CD4-positive, alpha-beta memory T cell (primary cell): ENCODE measurements around the gene DBT. TPM values are rescaled to one million over a fixed set of nuclear protein-coding genes. Genes with fewer than 3 reads are reported as not detected.
"Not testable (repeated sequence)": the region's sequence is repeated elsewhere in the genome, so short reads cannot be mapped to it uniquely, and the experiment has no call there.

Experiments used
- CTCF ChIA-PET: fragments of 350-600 bp; sonication (Branson Sonifier 250); formaldehyde crosslinking; loops from one replicate; lab custom pipeline; 2021; ENCODE audit warnings: inconsistent platforms; ENCODE audit not compliant: partially characterized antibody; lab: Charles Lee
- POLR2A ChIA-PET: fragments of 350-600 bp; sonication (Branson Sonifier 250); formaldehyde crosslinking; loops from one replicate; lab custom pipeline; 2021; ENCODE audit not compliant: partially characterized antibody; lab: Charles Lee
- DNase-seq, 5 donors: peaks; one replicate each; pipeline versions ENCODE4 v3.0.0 to v3.0.0-alpha.2; 2020 to 2022; ENCODE audit warnings: mixed read lengths in 1 of 5
- H3K27ac ChIP-seq: one replicate; pipeline ENCODE4 v1.7.0; 2013; ENCODE audit warnings: low read depth, low read length
- H3K27me3 ChIP-seq: 2 replicates; pipeline ENCODE4 v1.7.0; 2013; ENCODE audit warnings: mild to moderate bottlenecking, low read length, moderate library complexity; ENCODE audit not compliant: insufficient read depth
- H3K36me3 ChIP-seq: 2 replicates; pipeline ENCODE4 v1.7.0; 2013; ENCODE audit warnings: mild to moderate bottlenecking, low read length, moderate library complexity; ENCODE audit not compliant: insufficient read depth
- H3K4me1 ChIP-seq: 2 replicates; pipeline ENCODE4 v1.7.0; 2013; ENCODE audit warnings: mild to moderate bottlenecking, low read length, moderate library complexity; ENCODE audit not compliant: insufficient read depth
- H3K4me3 ChIP-seq, 2 donors: one replicate each; pipeline ENCODE4 v1.7.0; 2013; ENCODE audit warnings: low read length in 2 of 2, mild to moderate bottlenecking in 1 of 2
- H3K9me3 ChIP-seq, 2 donors: one replicate each; pipeline ENCODE4 v1.7.0; 2013; ENCODE audit warnings: low read length in 2 of 2, control low read depth in 1 of 2; ENCODE audit not compliant: control insufficient read depth in 1 of 2
- H3K27ac Mint-ChIP-seq, 7 donors: one replicate each; pipeline ENCODE4 v1.8.0; 2020 to 2021; ENCODE audit warnings: mixed read lengths in 7 of 7, mild to moderate bottlenecking in 6 of 7, inconsistent platforms in 3 of 7, moderate library complexity in 3 of 7
- H3K27me3 Mint-ChIP-seq, 2 donors: one replicate each; pipeline ENCODE4 v1.8.0; 2020 to 2021; ENCODE audit warnings: mixed read lengths in 2 of 2
- H3K36me3 Mint-ChIP-seq, 2 donors: one replicate each; pipeline ENCODE4 v1.8.0; 2020 to 2021; ENCODE audit warnings: mixed read lengths in 2 of 2, inconsistent platforms in 1 of 2, mild to moderate bottlenecking in 1 of 2
- H3K4me1 Mint-ChIP-seq, 4 donors: one replicate each; pipeline ENCODE4 v1.8.0; 2020 to 2021; ENCODE audit warnings: mixed read lengths in 4 of 4, mild to moderate bottlenecking in 1 of 4
- H3K4me3 Mint-ChIP-seq, 8 donors: one replicate each; pipeline ENCODE4 v1.8.0; 2020 to 2021; ENCODE audit warnings: mixed read lengths in 8 of 8, mild to moderate bottlenecking in 7 of 8, moderate library complexity in 6 of 8, inconsistent platforms in 3 of 8
- H3K9me3 Mint-ChIP-seq, 8 donors: one replicate each; pipeline ENCODE4 v1.8.0; 2020 to 2021; ENCODE audit warnings: mixed read lengths in 8 of 8, mild to moderate bottlenecking in 5 of 8, inconsistent platforms in 3 of 8, moderate library complexity in 1 of 8
- intact Hi-C: fragments of 100-400 bp; cut with micrococcal nuclease; formaldehyde crosslinking; loops from one replicate; pipeline ENCODE4 v1.15.1; 2023
- polyA plus RNA-seq, 2 donors: library from polyadenylated mRNA; unstranded; fragments of 300-500 nt; fragmentation: Illumina TruSeq; gene quantifications; one replicate each; pipeline ENCODE4 v1.2.3, GENCODE V29; 2021
- total RNA-seq, 2 experiments: library from RNA; stranded (reverse); gene quantifications; one replicate each; pipeline ENCODE4 v1.2.3, GENCODE V29; 2021

The DBT gene
- total and polyA plus RNA-seq, 4 experiments from 2014 or later = 2.1 to 16.8 (median 11.3) TPM

DNA sequence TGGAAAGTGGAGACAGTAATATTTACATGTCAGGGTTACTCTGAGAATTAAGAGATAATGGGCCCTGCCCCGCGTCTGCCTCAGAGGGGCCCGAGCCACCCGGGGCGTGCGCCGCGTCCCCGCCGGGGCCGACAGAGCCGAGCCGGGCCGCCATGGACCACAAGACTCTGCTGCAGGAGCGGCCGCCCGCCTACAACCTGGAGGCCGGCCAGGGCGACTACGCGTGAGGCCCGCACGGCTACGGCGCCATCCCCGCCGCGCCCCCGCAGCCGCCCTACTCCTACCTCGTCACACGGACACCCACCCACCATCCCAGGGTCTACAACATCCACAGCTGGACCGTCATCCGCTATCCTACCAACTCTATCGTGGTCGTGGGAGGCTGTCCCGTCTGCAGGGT, 36.5 kb downstream of the DBT start:
- CTCF ChIA-PET = no interaction called here

GRCh38 chr1:100206301-100206700, 43.3 kb downstream of the DBT start:
- H3K27ac ChIP-seq = no peak overlapping the region
- no peak overlapping the region for H3K4me3 ChIP-seq
- peaks cover 0 to 11% (median 6%) of the 10 kb centered on the region in 8 donors for H3K9me3 Mint-ChIP-seq
- intact Hi-C loops = no loop called here
- no peaks in the 10 kb centered on the region for H3K27me3 ChIP-seq
- H3K4me1 Mint-ChIP-seq = peaks cover 0 to 7% (median 4%) of the 10 kb centered on the region in 4 donors
- POLR2A ChIA-PET = interaction anchor here (0.7 kb wide), 1 partner anchor 44 kb away, joined by 3 read pairs; no protein-coding TSS in a partner anchor
- CTCF ChIA-PET = no interaction called here
- no peaks in the 10 kb centered on the region for H3K4me1 ChIP-seq
- H3K36me3 Mint-ChIP-seq = peaks cover 61 to 68% of the 10 kb centered on the region in 2 donors
- H3K36me3 ChIP-seq = peaks cover 5% of the 10 kb centered on the region
- H3K27me3 Mint-ChIP-seq = no peaks in the 10 kb centered on the region
- H3K9me3 ChIP-seq = no peaks in the 10 kb centered on the region
- H3K27ac Mint-ChIP-seq = no peak overlapping the region
- DNase-seq = no peak
- no peak overlapping the region for H3K4me3 Mint-ChIP-seq

More for the DNA sequence above, 36.5 kb downstream of the DBT start:
- Histone ChIP-seq H3K4me1 (no peaks in the 10 kb centered on the region), H3K4me3 (no peak overlapping the region), H3K36me3 (peaks cover 31% of the 10 kb centered on the region), H3K27ac (no peak overlapping the region), H3K9me3 (no peaks in the 10 kb centered on the region), H3K27me3 (no peaks in the 10 kb centered on the region)
- Mint-ChIP-seq H3K4me3 (no peak overlapping the region), H3K4me1 (peaks cover 0 to 3% (median under 1%) of the 10 kb centered on the region in 4 donors), H3K9me3 (no peaks in the 10 kb centered on the region), H3K36me3 (peaks cover 48 to 55% of the 10 kb centered on the region in 2 donors), H3K27me3 (no peaks in the 10 kb centered on the region), H3K27ac (no peak overlapping the region)
- POLR2A ChIA-PET = no interaction called here
- DNase-seq = no peak
- intact Hi-C loops = no loop called here

- H3K27me3 ChIP-seq, H3K36me3 ChIP-seq, H3K9me3 ChIP-seq, CTCF ChIA-PET, H3K27ac Mint-ChIP-seq, H3K27me3 Mint-ChIP-seq, DNase-seq, H3K4me1 ChIP-seq, H3K4me1 Mint-ChIP-seq, intact Hi-C loops, POLR2A ChIA-PET, H3K27ac ChIP-seq, H3K4me3 Mint-ChIP-seq, H3K4me3 ChIP-seq: not testable (repeated sequence)
- H3K36me3 Mint-ChIP-seq = peaks cover 63 to 69% of the 10 kb centered on the region in 2 donors
- H3K9me3 Mint-ChIP-seq = peaks cover 0 to 11% (median 6%) of the 10 kb centered on the region in 8 donors
Measured at GRCh38 chr1:100205593-100205992, 44.0 kb downstream of the DBT start.

DNA sequence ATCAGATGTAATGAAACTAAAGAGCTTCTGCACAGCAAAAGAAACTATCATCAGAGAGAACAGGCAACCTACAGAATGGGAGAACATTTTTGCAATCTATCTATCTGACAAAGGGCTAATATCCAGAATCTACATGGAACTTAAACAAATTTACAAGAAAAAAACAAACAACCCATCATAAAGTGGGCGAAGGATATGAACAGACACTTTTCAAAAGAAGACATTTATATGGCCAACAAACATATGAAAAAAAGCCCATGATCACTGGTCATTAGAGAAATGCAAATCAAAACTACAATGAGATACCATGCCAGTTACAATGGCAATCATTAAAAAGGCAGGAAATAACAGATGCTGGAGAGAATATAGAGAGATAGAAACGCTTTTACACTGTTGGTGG, 44.5 kb downstream of the DBT start:
- H3K27me3 Mint-ChIP-seq, H3K4me1 Mint-ChIP-seq, H3K36me3 ChIP-seq, H3K27me3 ChIP-seq, DNase-seq, H3K9me3 ChIP-seq, POLR2A ChIA-PET, H3K27ac ChIP-seq, CTCF ChIA-PET, H3K27ac Mint-ChIP-seq, H3K4me1 ChIP-seq, intact Hi-C loops, H3K4me3 Mint-ChIP-seq, H3K4me3 ChIP-seq: not testable (repeated sequence)
- H3K9me3 Mint-ChIP-seq = peaks cover 0 to 11% (median 6%) of the 10 kb centered on the region in 8 donors
- H3K36me3 Mint-ChIP-seq = peaks cover 65 to 68% of the 10 kb centered on the region in 2 donors

DNA sequence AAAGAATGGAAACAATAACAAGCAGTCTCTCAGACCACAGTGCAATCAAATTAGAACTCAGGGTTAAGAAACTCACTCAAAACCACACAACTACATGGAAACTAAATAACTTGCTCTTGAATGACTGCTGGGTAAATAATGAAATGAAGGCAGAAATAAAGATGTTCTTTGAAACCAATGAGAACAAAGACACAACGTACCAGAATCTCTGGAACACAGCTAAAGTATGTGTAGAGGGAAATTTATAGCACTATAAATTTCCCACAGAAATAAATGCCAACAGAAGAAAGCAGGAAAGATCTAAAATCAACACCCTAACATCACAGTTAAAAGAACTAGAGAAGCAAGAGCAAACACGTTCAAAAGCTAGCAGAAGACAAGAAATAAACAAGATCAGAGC, 46.9 kb downstream of the DBT start:
- H3K9me3 ChIP-seq, H3K4me3 Mint-ChIP-seq, DNase-seq, H3K27ac Mint-ChIP-seq, POLR2A ChIA-PET, H3K4me1 Mint-ChIP-seq, H3K27me3 Mint-ChIP-seq, CTCF ChIA-PET, H3K4me3 ChIP-seq, H3K27ac ChIP-seq, H3K4me1 ChIP-seq, intact Hi-C loops, H3K27me3 ChIP-seq: not testable (repeated sequence)
- Mint-ChIP-seq H3K9me3 (peaks cover 0 to 11% (median 6%) of the 10 kb centered on the region in 8 donors), H3K36me3 (peaks cover 69 to 75% of the 10 kb centered on the region in 2 donors)
- H3K36me3 ChIP-seq = peaks cover 15% of the 10 kb centered on the region

- H3K27me3 Mint-ChIP-seq, H3K9me3 Mint-ChIP-seq, H3K4me1 ChIP-seq, H3K27ac ChIP-seq, H3K4me1 Mint-ChIP-seq, H3K27ac Mint-ChIP-seq, H3K4me3 ChIP-seq, intact Hi-C loops, H3K27me3 ChIP-seq, H3K4me3 Mint-ChIP-seq, CTCF ChIA-PET, H3K9me3 ChIP-seq, DNase-seq, POLR2A ChIA-PET: not testable (repeated sequence)
- H3K36me3 Mint-ChIP-seq = peaks cover 78 to 82% of the 10 kb centered on the region in 2 donors
- peaks cover 25% of the 10 kb centered on the region for H3K36me3 ChIP-seq
Measured at GRCh38 chr1:100200060-100200459, 49.6 kb downstream of the DBT start.

- no peak for DNase-seq
- H3K27ac Mint-ChIP-seq = no peak overlapping the region
- H3K27me3 Mint-ChIP-seq = no peaks in the 10 kb centered on the region
- Histone ChIP-seq H3K9me3 (no peaks in the 10 kb centered on the region), H3K27me3 (no peaks in the 10 kb centered on the region), H3K4me3 (no peak overlapping the region), H3K27ac (no peak overlapping the region), H3K4me1 (no peaks in the 10 kb centered on the region), H3K36me3 (peaks cover 25% of the 10 kb centered on the region)
- intact Hi-C loops = no loop called here
- no peak overlapping the region for H3K4me3 Mint-ChIP-seq
- ChIA-PET CTCF (interaction anchor here (0.7 kb wide), 1 partner anchor 186 kb away, joined by 3 read pairs; no protein-coding TSS in a partner anchor), POLR2A (no interaction called here)
- no peaks in the 10 kb centered on the region for H3K9me3 Mint-ChIP-seq
- H3K4me1 Mint-ChIP-seq = peaks cover 0 to 5% (median 1%) of the 10 kb centered on the region in 4 donors
- peaks cover 65 to 67% of the 10 kb centered on the region in 2 donors for H3K36me3 Mint-ChIP-seq
Measured at GRCh38 chr1:100198596-100198995, 51.0 kb downstream of the DBT start.
